Natural killer cell (primary cell): ENCODE data around the gene CACNA1A. TPM values are rescaled to one million over a fixed set of nuclear protein-coding genes. Genes with fewer than 3 reads are reported as not detected.

Experiments
- ATAC-seq, 3 donors: fragments of 150-1000 bp in 2 of 3; fragments of 200-7000 bp in 1 of 3; cut with Tn5 transposase; 1 replicate in 1 of 3; 2 replicates in 2 of 3; pipeline ENCODE4 v1.10.0; 2021; ENCODE audit warnings: mild to moderate bottlenecking in 2 of 3, moderate library complexity in 2 of 3
- DNase-seq, 2 donors: peaks; one replicate each; pipeline versions ENCODE4 v3.0.0 to v3.0.0-alpha.2; 2013 to 2021; ENCODE audit warnings: mixed read lengths in 1 of 2
- H3K27ac ChIP-seq: one replicate; pipeline ENCODE4 v1.5.1; 2013; ENCODE audit warnings: mild to moderate bottlenecking, low read length
- H3K27me3 ChIP-seq: one replicate; pipeline ENCODE4 v1.6.1; 2013; ENCODE audit warnings: low read length; ENCODE audit not compliant: control insufficient read depth, insufficient read depth
- H3K36me3 ChIP-seq: one replicate; pipeline ENCODE4 v1.6.1; 2013; ENCODE audit warnings: low read length; ENCODE audit not compliant: control insufficient read depth, insufficient read depth
- H3K4me1 ChIP-seq: one replicate; pipeline ENCODE4 v1.6.1; 2013; ENCODE audit warnings: low read length; ENCODE audit not compliant: control insufficient read depth, insufficient read depth
- H3K4me3 ChIP-seq: one replicate; pipeline ENCODE4 v1.5.1; 2013; ENCODE audit warnings: low read length
- H3K9me3 ChIP-seq: one replicate; pipeline ENCODE4 v1.6.1; 2013; ENCODE audit warnings: low read length; ENCODE audit not compliant: control insufficient read depth, insufficient read depth
- H3K27ac Mint-ChIP-seq, 2 donors: one replicate each; pipeline ENCODE4 v1.8.0; 2022; ENCODE audit warnings: mild to moderate bottlenecking in 2 of 2, mixed read lengths in 2 of 2, moderate library complexity in 1 of 2
- H3K27me3 Mint-ChIP-seq, 2 donors: one replicate each; pipeline ENCODE4 v1.8.0; 2022; ENCODE audit warnings: low read depth in 2 of 2, mixed read lengths in 2 of 2
- H3K36me3 Mint-ChIP-seq: one replicate; pipeline ENCODE4 v1.8.0; 2022; ENCODE audit warnings: mixed read lengths
- H3K4me1 Mint-ChIP-seq, 2 donors: one replicate each; pipeline ENCODE4 v1.8.0; 2022; ENCODE audit warnings: mixed read lengths in 2 of 2
- H3K4me3 Mint-ChIP-seq: one replicate; pipeline ENCODE4 v1.8.0; 2022; ENCODE audit warnings: mild to moderate bottlenecking, moderate library complexity, mixed read lengths
- H3K9me3 Mint-ChIP-seq, 2 donors: one replicate each; pipeline ENCODE4 v1.8.0; 2022; ENCODE audit warnings: mixed read lengths in 2 of 2
- CTCF ChIP-seq: fragments of 200-600 bp; IDR thresholded peaks from one replicate; pipeline ENCODE4 v1.8.0; 2022; ENCODE audit warnings: antibody characterized with exemption
- WGBS: methylation state at CpG from one replicate; pipeline ENCODE4 v1.1.7; 2013; ENCODE audit warnings: missing lambda C conversion rate; ENCODE audit not compliant: insufficient coverage; 5-methylcytosine and 5-hydroxymethylcytosine counted together
- intact Hi-C: fragments of 100-400 bp; cut with micrococcal nuclease; formaldehyde crosslinking; loops from one replicate; pipeline ENCODE4 v1.14.2; 2022
- total RNA-seq, 4 donors: library from RNA; stranded (reverse); fragments of 120-200 nt in 1 of 4; gene quantifications; one replicate each; pipeline versions ENCODE4 v1.2.3 to v1.2.4, GENCODE V29; 2013 to 2022

Gene CACNA1A
- total RNA-seq, 3 donors from 2014 or later (not counting 1 experiment from before 2014, with no cell fraction given) = 0.59 to 0.85 (median 0.75) TPM

GRCh38 chr19:13396250-13397080 is 109.8 kb downstream of the CACNA1A start:
- H3K27ac Mint-ChIP-seq = no peak overlapping the region
- H3K36me3 ChIP-seq = no peaks in the 10 kb centered on the region
- H3K36me3 Mint-ChIP-seq = no peaks in the 10 kb centered on the region
- H3K27me3 ChIP-seq = peaks cover 3% of the 10 kb centered on the region
- peaks cover 10% of the 10 kb centered on the region for H3K9me3 ChIP-seq
- ATAC-seq (no peak), DNase-seq (no peak)
- no peak for TF ChIP-seq CTCF
- H3K4me1 Mint-ChIP-seq = no peaks in the 10 kb centered on the region
- intact Hi-C loops = no loop called here
- H3K27ac ChIP-seq = no peak overlapping the region
- H3K27me3 Mint-ChIP-seq = peaks cover 18 to 28% of the 10 kb centered on the region in 2 donors
- no peak overlapping the region for H3K4me3 Mint-ChIP-seq
- no peak overlapping the region for H3K4me3 ChIP-seq
- 37% methylated on average over 18 of the region's 18 CpGs for WGBS
- H3K4me1 ChIP-seq = no peaks in the 10 kb centered on the region
- no peaks in the 10 kb centered on the region for H3K9me3 Mint-ChIP-seq

- 83% methylated on average over 4 of the region's 4 CpGs for WGBS
- Histone ChIP-seq H3K27ac (no peak overlapping the region), H3K9me3 (no peaks in the 10 kb centered on the region), H3K4me3 (no peak overlapping the region), H3K27me3 (no peaks in the 10 kb centered on the region), H3K4me1 (no peaks in the 10 kb centered on the region), H3K36me3 (no peaks in the 10 kb centered on the region)
- Mint-ChIP-seq H3K27ac (no peak overlapping the region), H3K9me3 (no peaks in the 10 kb centered on the region), H3K4me3 (no peak overlapping the region), H3K27me3 (peaks cover 0 to 5% of the 10 kb centered on the region in 2 donors), H3K4me1 (no peaks in the 10 kb centered on the region), H3K36me3 (no peaks in the 10 kb centered on the region)
- TF ChIP-seq CTCF = no peak
- intact Hi-C loops = no loop called here
- DNase-seq (no peak), ATAC-seq (no peak)
Measured at GRCh38 chr19:13382633-13382938, 123.7 kb downstream of the CACNA1A start.

- no peaks in the 10 kb centered on the region for H3K9me3 ChIP-seq
- H3K27me3 ChIP-seq = no peaks in the 10 kb centered on the region
- TF ChIP-seq CTCF = no peak
- no peak overlapping the region for H3K4me3 ChIP-seq
- DNase-seq = no peak
- no peaks in the 10 kb centered on the region for H3K4me1 ChIP-seq
- Mint-ChIP-seq H3K4me3 (no peak overlapping the region), H3K9me3 (no peaks in the 10 kb centered on the region), H3K36me3 (no peaks in the 10 kb centered on the region), H3K27ac (no peak overlapping the region), H3K4me1 (no peaks in the 10 kb centered on the region), H3K27me3 (peaks cover 0 to 5% of the 10 kb centered on the region in 2 donors)
- intact Hi-C loops = no loop called here
- no peak overlapping the region for H3K27ac ChIP-seq
- no peak for ATAC-seq
- WGBS = 89% methylated on average over 9 of the region's 9 CpGs
- no peaks in the 10 kb centered on the region for H3K36me3 ChIP-seq
Measured at GRCh38 chr19:13381827-13382632, 124.2 kb downstream of the CACNA1A start.
